Renal pelvis (tissue), 12 donors: ENCODE measurements around the gene HERPUD1. TPM values are rescaled to one million over a fixed set of nuclear protein-coding genes. Genes with fewer than 3 reads are reported as not detected.
"Not testable (repeated sequence)": the region's sequence is repeated elsewhere in the genome, so short reads cannot be mapped to it uniquely, and the experiment has no call there.

ENCODE experiments used
- DNase-seq: peaks from one replicate; pipeline ENCODE4 v3.0.0-alpha.2; 2013
- long read RNA-seq, 16 experiments: transcript quantifications; one replicate each; lab custom pipeline, GENCODE V29; 2026
- polyA plus RNA-seq, 3 donors: library from polyadenylated mRNA; unstranded; fragments of 120-200 nt; gene quantifications; one replicate each; pipeline ENCODE4 v1.2.1, GENCODE V29; 2013; ENCODE audit not compliant: insufficient read length in 3 of 3

HERPUD1 gene
- polyA plus RNA-seq = 100 to 1,000 TPM; 104 to 129 (median 108) TPM
- long read RNA-seq, donor 1, transcript HERPUD1-204 (8 exons, 2,946 nt) = major isoform, 37 of 52 reads
- long read RNA-seq, donor 1, partial matches to known transcripts = 5 of 52 reads
- long read RNA-seq, donor 1, other reads (novel, unspliced or antisense) = 0 of 52 reads
- long read RNA-seq, donor 2, transcript HERPUD1-204 (8 exons, 2,946 nt) = major isoform, 40 of 53 reads
- long read RNA-seq, donor 2, partial matches to known transcripts = 6 of 53 reads
- long read RNA-seq, donor 2, other reads (novel, unspliced or antisense) = 0 of 53 reads
- long read RNA-seq, donor 3, transcript HERPUD1-204 (8 exons, 2,946 nt) = major isoform, 21 of 30 reads
- long read RNA-seq, donor 3, partial matches to known transcripts = 5 of 30 reads
- long read RNA-seq, donor 3, other reads (novel, unspliced or antisense) = 0 of 30 reads
- long read RNA-seq, donor 4, transcript HERPUD1-204 (8 exons, 2,946 nt) = major isoform, 35 of 49 reads
- long read RNA-seq, donor 4, transcript HERPUD1-201 (8 exons, 1,862 nt) = minor isoform, 5 of 49 reads
- long read RNA-seq, donor 4, partial matches to known transcripts = 0 of 49 reads
- long read RNA-seq, donor 4, other reads (novel, unspliced or antisense) = 0 of 49 reads
- long read RNA-seq, donor 5, transcript HERPUD1-204 (8 exons, 2,946 nt) = major isoform, 26 of 31 reads
- long read RNA-seq, donor 5, partial matches to known transcripts = 0 of 31 reads
- long read RNA-seq, donor 5, other reads (novel, unspliced or antisense) = 0 of 31 reads
- long read RNA-seq, donor 6, transcript HERPUD1-204 (8 exons, 2,946 nt) = major isoform, 30 of 40 reads
- long read RNA-seq, donor 6, transcript HERPUD1-216 (2 exons, 509 nt) = minor isoform, 5 of 40 reads
- long read RNA-seq, donor 6, partial matches to known transcripts = 0 of 40 reads
- long read RNA-seq, donor 6, other reads (novel, unspliced or antisense) = 0 of 40 reads
- long read RNA-seq, donor 7, transcript HERPUD1-204 (8 exons, 2,946 nt) = major isoform, 37 of 58 reads
- long read RNA-seq, donor 7, partial matches to known transcripts = 14 of 58 reads
- long read RNA-seq, donor 7, other reads (novel, unspliced or antisense) = 0 of 58 reads
- long read RNA-seq, donor 8, transcript HERPUD1-204 (8 exons, 2,946 nt) = major isoform, 32 of 58 reads
- long read RNA-seq, donor 8, partial matches to known transcripts = 13 of 58 reads
- long read RNA-seq, donor 8, other reads (novel, unspliced or antisense) = 0 of 58 reads
- long read RNA-seq, donor 9, transcript HERPUD1-204 (8 exons, 2,946 nt) = major isoform, 60 of 71 reads
- long read RNA-seq, donor 9, partial matches to known transcripts = 5 of 71 reads
- long read RNA-seq, donor 9, other reads (novel, unspliced or antisense) = 0 of 71 reads
- long read RNA-seq, donor 10, transcript HERPUD1-204 (8 exons, 2,946 nt) = major isoform, 21 of 39 reads
- long read RNA-seq, donor 10, partial matches to known transcripts = 9 of 39 reads
- long read RNA-seq, donor 10, other reads (novel, unspliced or antisense) = 0 of 39 reads
- long read RNA-seq, donor 11, transcript HERPUD1-204 (8 exons, 2,946 nt) = major isoform, 31 of 47 reads
- long read RNA-seq, donor 11, partial matches to known transcripts = 8 of 47 reads
- long read RNA-seq, donor 11, other reads (novel, unspliced or antisense) = 0 of 47 reads
- long read RNA-seq, donor 12, transcript HERPUD1-201 (8 exons, 1,862 nt) = minor isoform, 8 of 57 reads
- long read RNA-seq, donor 12, transcript HERPUD1-204 (8 exons, 2,946 nt) = major isoform, 34 of 57 reads
- long read RNA-seq, donor 12, partial matches to known transcripts = 5 of 57 reads
- long read RNA-seq, donor 12, other reads (novel, unspliced or antisense) = 0 of 57 reads
- long read RNA-seq, donor 13, transcript HERPUD1-204 (8 exons, 2,946 nt) = major isoform, 23 of 30 reads
- long read RNA-seq, donor 13, partial matches to known transcripts = 0 of 30 reads
- long read RNA-seq, donor 13, other reads (novel, unspliced or antisense) = 0 of 30 reads
- long read RNA-seq, donor 14 = 0 reads
- long read RNA-seq, donor 15 = 0 reads
- long read RNA-seq, donor 16, transcript HERPUD1-204 (8 exons, 2,946 nt) = major isoform, 42 of 69 reads
- long read RNA-seq, donor 16, partial matches to known transcripts = 20 of 69 reads
- long read RNA-seq, donor 16, other reads (novel, unspliced or antisense) = 0 of 69 reads

- peak; percentile 97 for DNase-seq
Measured at GRCh38 chr16:56931892-56932720, at the start of gene HERPUD1. Gene HERPUD1 (plus strand): TSS chr16:56932142. CDS start chr16:56932245, 103 bp downstream.

- no peak for DNase-seq
Measured at GRCh38 chr16:56883586-56883985, 48.4 kb upstream of the HERPUD1 start.

GRCh38 chr16:56884026-56884582 lies 47.8 kb upstream of the HERPUD1 start:
- DNase-seq = no peak

GRCh38 chr16:56884929-56885328 lies 47.0 kb upstream of the HERPUD1 start:
- not testable (repeated sequence) for DNase-seq

DNA sequence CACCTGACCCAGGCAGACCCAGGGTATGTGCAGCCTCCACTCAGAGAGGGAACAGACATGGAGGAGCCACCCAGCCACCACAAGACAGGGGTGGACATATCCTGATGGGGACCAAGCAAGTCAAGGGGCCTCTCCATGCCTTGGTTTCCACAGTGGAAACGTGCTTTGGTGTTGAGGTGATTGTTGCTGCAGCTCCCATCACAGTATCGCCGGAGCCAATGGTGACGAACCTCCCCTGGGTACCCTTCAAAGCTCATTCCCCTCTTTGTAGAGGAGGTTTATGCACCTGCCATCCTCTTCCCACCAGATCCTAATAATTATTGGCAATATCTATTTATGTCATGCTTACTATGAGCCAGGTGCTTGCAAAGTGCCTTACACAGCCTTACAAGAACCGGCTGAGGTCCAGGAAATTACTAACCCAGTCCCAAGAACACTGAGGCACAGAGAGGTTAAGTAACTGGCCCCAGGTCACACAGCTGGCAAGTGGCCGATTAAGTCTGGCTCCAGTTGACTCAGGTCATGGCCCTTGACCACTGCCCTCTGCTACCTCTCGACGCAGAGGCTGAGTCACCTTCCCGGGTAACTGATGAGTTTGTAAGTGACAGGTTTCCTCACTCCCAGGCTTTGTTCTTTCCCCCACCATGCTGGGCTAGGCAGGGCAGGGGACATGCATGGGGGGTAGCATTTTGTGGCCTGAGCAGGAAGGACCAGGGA lies 46.3 kb upstream of the HERPUD1 start:
- no peak for DNase-seq

DNA sequence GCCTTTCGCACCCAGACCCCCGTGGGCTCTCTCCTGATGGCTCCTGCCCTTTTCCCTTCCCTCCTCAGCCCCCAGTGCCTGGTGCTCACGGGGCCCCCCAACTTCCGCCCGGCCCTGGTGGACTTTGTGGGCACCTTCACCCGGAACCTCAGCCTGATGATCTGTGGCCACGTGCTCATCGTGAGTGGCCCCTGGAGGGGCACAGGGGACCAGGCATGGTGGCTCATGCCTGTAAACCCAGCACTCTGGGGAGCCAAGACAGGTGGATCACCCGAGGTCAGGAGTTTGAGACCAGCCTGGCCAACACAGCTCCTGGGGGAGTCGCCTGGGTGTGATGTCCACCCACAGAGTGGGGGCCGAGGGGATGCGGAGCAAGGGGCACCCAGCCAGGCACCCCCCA lies 45.6 kb upstream of the HERPUD1 start:
- no peak for DNase-seq

DNA sequence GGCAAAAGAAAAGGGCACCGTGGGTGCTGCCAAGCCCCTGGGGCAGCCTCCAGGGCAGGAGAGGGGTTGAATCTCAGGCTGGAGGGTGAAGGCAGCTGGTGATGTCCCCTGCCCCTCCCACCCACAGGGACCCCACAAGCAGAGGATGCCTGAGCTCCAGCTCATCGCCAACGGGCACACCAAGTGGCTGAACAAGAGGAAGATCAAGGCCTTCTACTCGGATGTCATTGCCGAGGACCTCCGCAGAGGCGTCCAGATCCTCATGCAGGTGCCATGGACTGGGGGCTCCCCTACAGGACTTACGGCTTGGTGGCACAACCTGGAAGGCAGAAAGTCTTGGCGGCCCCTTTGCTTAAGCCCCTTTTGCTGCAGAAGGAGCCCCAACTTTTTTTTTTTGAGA lies 45.1 kb upstream of the HERPUD1 start:
- DNase-seq = no peak

GRCh38 chr16:56888806-56889205 lies 43.1 kb upstream of the HERPUD1 start:
- no peak for DNase-seq

GRCh38 chr16:56889206-56889605 lies 42.7 kb upstream of the HERPUD1 start:
- no peak for DNase-seq

DNA sequence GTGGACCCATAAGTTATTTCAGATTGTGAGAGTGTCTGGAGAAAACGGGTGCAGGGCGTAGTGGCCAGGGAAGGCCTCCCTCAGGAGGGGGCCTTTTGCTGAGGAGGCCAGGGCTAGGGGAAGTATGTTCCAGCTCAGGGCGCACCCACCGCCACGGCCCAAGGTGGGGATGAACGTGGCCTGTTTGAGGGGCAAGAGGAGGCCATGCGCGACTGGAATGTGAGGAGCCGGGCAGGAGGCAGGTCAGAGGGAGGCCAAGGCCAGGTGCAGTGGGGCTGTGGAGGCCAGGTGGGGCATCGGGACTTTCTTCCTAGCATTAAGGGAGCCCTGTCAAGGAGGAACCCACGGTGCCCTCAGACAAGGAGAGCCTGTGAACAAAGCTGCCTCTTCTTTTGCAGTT lies 40.3 kb upstream of the HERPUD1 start:
- no peak for DNase-seq

DNA sequence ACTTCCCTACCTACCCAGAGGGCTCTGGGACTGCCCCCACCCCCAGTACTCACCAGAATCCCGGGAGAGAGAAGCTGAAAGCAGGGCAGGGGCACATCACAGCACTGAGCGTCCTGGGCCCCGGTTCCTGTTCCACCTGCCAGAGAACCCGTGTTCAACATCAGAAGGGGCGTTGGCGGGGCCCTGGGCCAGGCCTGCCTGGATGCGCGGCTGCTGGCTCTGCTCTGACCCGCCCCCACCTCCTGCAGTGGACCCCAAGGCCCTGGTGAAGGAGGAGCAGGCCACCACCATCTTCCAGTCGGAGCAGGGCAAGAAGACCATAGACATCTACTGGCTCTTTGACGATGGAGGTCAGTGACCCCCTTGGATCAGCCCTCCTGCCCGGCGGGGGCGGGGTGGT lies 39.2 kb upstream of the HERPUD1 start:
- DNase-seq = no peak

DNA sequence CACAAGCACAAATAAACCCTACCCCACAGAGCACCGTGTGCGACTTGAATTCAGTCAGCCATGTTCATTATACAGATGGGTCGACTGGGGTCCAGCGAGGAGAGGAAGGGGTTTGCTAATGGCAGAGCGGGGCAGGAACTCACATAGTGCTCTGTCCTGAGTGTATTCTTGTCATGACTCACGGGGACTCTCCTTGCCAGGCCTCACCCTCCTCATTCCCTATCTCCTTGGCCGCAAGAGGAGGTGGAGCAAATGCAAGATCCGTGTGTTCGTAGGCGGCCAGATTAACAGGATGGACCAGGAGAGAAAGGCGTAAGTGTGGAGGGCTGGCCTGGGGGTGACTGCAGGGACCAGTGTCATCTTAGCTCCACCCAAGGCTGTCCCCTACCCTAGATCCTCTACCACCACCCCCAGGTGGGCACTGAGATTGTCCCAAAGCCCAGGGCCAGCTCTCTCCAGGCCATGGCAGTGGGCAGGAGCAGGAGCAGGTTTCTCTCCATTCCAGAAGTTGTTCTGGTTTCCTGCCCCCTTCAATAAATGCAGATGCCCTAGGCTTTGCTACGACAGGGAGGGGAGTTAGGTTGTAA lies 37.5 kb upstream of the HERPUD1 start:
- no peak for DNase-seq

GRCh38 chr16:56895813-56896212 lies 36.1 kb upstream of the HERPUD1 start:
- DNase-seq = no peak

DNA sequence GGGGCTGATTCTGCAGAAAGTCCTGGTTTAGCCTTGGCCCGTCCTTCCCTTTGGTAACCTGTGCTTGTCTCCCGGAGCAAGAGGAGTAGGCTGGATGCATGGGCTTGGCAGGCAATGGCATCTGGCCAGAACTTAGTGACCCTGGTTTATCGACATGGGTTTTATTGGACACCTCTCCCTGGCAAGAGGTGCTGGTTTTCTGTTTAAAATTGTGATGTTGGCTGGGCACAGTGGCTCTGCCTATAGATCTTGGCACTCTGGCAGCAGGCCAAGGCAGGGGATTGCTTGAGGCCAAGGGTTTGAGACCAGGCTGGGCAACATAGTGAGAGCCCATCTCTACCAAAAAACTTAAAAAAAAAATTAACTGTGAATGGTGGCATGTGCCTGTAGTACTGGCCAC lies 35.7 kb upstream of the HERPUD1 start:
- no peak for DNase-seq

DNA sequence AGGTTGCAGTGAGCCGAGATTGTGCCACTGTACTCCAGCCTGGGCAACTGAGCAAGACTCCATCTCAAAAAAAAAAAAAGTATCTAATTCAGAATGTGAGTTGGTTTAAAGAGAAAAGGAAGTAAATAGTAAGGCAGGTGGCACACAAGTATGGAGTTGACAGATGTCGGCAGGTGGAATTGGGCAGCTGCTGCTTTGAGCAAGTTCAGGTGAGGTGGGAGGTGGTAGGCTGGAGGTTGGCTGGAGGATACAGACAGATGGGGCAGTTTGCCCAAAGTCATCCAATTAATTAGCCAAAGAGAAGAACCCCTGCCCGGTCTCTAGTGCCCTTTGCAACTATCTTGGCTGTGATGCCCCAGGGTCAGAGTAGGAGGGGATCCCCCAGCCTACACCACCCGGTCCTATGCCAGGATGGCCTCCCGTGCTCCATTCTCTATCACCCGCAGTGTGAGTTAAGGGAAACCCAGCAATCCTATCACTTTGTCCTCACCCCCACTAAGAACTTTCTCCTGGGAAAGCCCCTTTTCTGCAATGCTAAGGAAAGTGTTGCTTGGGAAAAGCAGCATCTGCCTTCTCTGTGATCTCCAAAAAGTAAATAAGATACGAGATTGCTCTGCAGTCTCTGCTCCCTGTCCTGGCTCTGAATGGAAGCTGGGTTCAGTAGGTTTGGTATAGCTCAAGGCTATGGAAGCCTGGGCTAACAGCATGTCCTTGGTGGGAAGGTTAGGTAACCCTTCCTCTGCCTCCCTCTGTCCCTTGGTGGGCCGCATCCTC lies 34.7 kb upstream of the HERPUD1 start:
- no peak for DNase-seq

GRCh38 chr16:56898847-56899246 lies 33.1 kb upstream of the HERPUD1 start:
- DNase-seq = no peak

- DNase-seq = no peak
Measured at GRCh38 chr16:56903866-56904265, 28.1 kb upstream of the HERPUD1 start.
